ENCODE measurements around the gene LCORL. TPM values are rescaled to one million over a fixed set of nuclear protein-coding genes. Genes with fewer than 3 reads are reported as not detected.
A peak's percentile ranks its signal among the peaks of the same experiment; 100 is the strongest.

LCORL gene
- total RNA-seq, 1 donor from 2014 or later: 10.3 TPM

- FAIRE-seq: no peak
- H3K9me3 ChIP-seq (ENCODE audit: insufficient read depth, low read depth, low read length): no peaks in the 10 kb centered on the region
- H3K27ac ChIP-seq (ENCODE audit: low read depth, low read length): no peak overlapping the region
- H4K20me1 ChIP-seq (ENCODE audit: insufficient read depth, low read length): peaks cover 8% of the 10 kb centered on the region
- Mint-ChIP-seq H3K27me3 (ENCODE audit: low read depth, unreplicated experiment) (peaks cover 14% of the 10 kb centered on the region), H3K4me1 (ENCODE audit: low read depth, unreplicated experiment) (no peaks in the 10 kb centered on the region), H3K9me3 (ENCODE audit: unreplicated experiment) (no peaks in the 10 kb centered on the region), H3K36me3 (ENCODE audit: low read depth, unreplicated experiment) (no peaks in the 10 kb centered on the region), H3K4me3 (ENCODE audit: unreplicated experiment) (peak overlapping the region; percentile 93), H3K27ac (ENCODE audit: unreplicated experiment) (peak overlapping the region; percentile 66)
- no peaks in the 10 kb centered on the region for H3K36me3 ChIP-seq (ENCODE audit: insufficient read depth, low read length)
- peak overlapping the region; percentile 86 for H2AFZ ChIP-seq (ENCODE audit: low read depth, low read length)
- peaks cover 4% of the 10 kb centered on the region for H3K4me1 ChIP-seq (ENCODE audit: insufficient read depth, low read length)
- TF ChIP-seq CTCF (IDR thresholded peaks at IDR 0.05; ENCODE audit: insufficient read depth, low read depth, low read length): no peak
- no peak for TF ChIP-seq EZH2 (IDR thresholded peaks at IDR 0.05; ENCODE audit: insufficient read depth, low read length)
- H3K79me2 ChIP-seq (ENCODE audit: insufficient read depth, low read length): peaks cover 31% of the 10 kb centered on the region
- no peak for DNase-seq (ENCODE audit: low read depth)
- H3K4me3 ChIP-seq (ENCODE audit: insufficient read depth, low read depth, low read length): peak overlapping the region; percentile 86
- peak overlapping the region; percentile 99 for H3K4me2 ChIP-seq (ENCODE audit: low read length)
- peaks cover 6% of the 10 kb centered on the region for H3K27me3 ChIP-seq (ENCODE audit: insufficient read depth, low read length)
- H3K9ac ChIP-seq (ENCODE audit: low read length): peak overlapping the region; percentile 82
Observed at GRCh38 chr4:18022572-18023050, 1.1 kb upstream of the LCORL start.

- Mint-ChIP-seq H3K4me1 (ENCODE audit: low read depth, unreplicated experiment) (no peaks in the 10 kb centered on the region), H3K4me3 (ENCODE audit: unreplicated experiment) (peak overlapping the region; percentile 93), H3K9me3 (ENCODE audit: unreplicated experiment) (no peaks in the 10 kb centered on the region), H3K36me3 (ENCODE audit: low read depth, unreplicated experiment) (no peaks in the 10 kb centered on the region), H3K27me3 (ENCODE audit: low read depth, unreplicated experiment) (peaks cover 13% of the 10 kb centered on the region), H3K27ac (ENCODE audit: unreplicated experiment) (no peak overlapping the region)
- H3K9me3 ChIP-seq (ENCODE audit: insufficient read depth, low read depth, low read length): no peaks in the 10 kb centered on the region
- TF ChIP-seq CTCF (IDR thresholded peaks at IDR 0.05; ENCODE audit: insufficient read depth, low read depth, low read length) (no peak), EZH2 (IDR thresholded peaks at IDR 0.05; ENCODE audit: insufficient read depth, low read length) (no peak)
- H3K4me3 ChIP-seq (ENCODE audit: insufficient read depth, low read depth, low read length): peak overlapping the region; percentile 86
- peak overlapping the region; percentile 82 for H3K9ac ChIP-seq (ENCODE audit: low read length)
- H3K36me3 ChIP-seq (ENCODE audit: insufficient read depth, low read length): no peaks in the 10 kb centered on the region
- peaks cover 43% of the 10 kb centered on the region for H3K79me2 ChIP-seq (ENCODE audit: insufficient read depth, low read length)
- H4K20me1 ChIP-seq (ENCODE audit: insufficient read depth, low read length): peaks cover 16% of the 10 kb centered on the region
- H3K4me2 ChIP-seq (ENCODE audit: low read length): peak overlapping the region; percentile 99
- peak overlapping the region; percentile 73 for H2AFZ ChIP-seq (ENCODE audit: low read depth, low read length)
- H3K27ac ChIP-seq (ENCODE audit: low read depth, low read length): peak overlapping the region; percentile 75
- H3K27me3 ChIP-seq (ENCODE audit: insufficient read depth, low read length): peaks cover 6% of the 10 kb centered on the region
- DNase-seq (ENCODE audit: low read depth) (no peak), FAIRE-seq (no peak)
- H3K4me1 ChIP-seq (ENCODE audit: insufficient read depth, low read length): peaks cover 4% of the 10 kb centered on the region
Observed at GRCh38 chr4:18021470-18021719, 160 bp downstream of the LCORL start.

- no peaks in the 10 kb centered on the region for H3K9me3 ChIP-seq (ENCODE audit: insufficient read depth, low read depth, low read length)
- no peak for TF ChIP-seq CTCF (IDR thresholded peaks at IDR 0.05; ENCODE audit: insufficient read depth, low read depth, low read length)
- no peak for TF ChIP-seq EZH2 (IDR thresholded peaks at IDR 0.05; ENCODE audit: insufficient read depth, low read length)
- no peaks in the 10 kb centered on the region for H3K4me1 Mint-ChIP-seq (ENCODE audit: low read depth, unreplicated experiment)
- H3K9me3 Mint-ChIP-seq (ENCODE audit: unreplicated experiment): no peaks in the 10 kb centered on the region
- peak overlapping the region; percentile 97 for H3K4me3 Mint-ChIP-seq (ENCODE audit: unreplicated experiment)
- peaks cover 11% of the 10 kb centered on the region for H3K27me3 Mint-ChIP-seq (ENCODE audit: low read depth, unreplicated experiment)
- H3K27me3 ChIP-seq (ENCODE audit: insufficient read depth, low read length): peaks cover 6% of the 10 kb centered on the region
- no peaks in the 10 kb centered on the region for H3K36me3 ChIP-seq (ENCODE audit: insufficient read depth, low read length)
- peaks cover 4% of the 10 kb centered on the region for H3K4me1 ChIP-seq (ENCODE audit: insufficient read depth, low read length)
- peak overlapping the region; percentile 99 for H3K4me2 ChIP-seq (ENCODE audit: low read length)
- H3K9ac ChIP-seq (ENCODE audit: low read length): peak overlapping the region; percentile 82
- H3K4me3 ChIP-seq (ENCODE audit: insufficient read depth, low read depth, low read length): peak overlapping the region; percentile 86
- FAIRE-seq (no peak), DNase-seq (ENCODE audit: low read depth) (peak; percentile 80)
- peaks cover 16% of the 10 kb centered on the region for H4K20me1 ChIP-seq (ENCODE audit: insufficient read depth, low read length)
- no peaks in the 10 kb centered on the region for H3K36me3 Mint-ChIP-seq (ENCODE audit: low read depth, unreplicated experiment)
- H3K79me2 ChIP-seq (ENCODE audit: insufficient read depth, low read length): peaks cover 49% of the 10 kb centered on the region
- peak overlapping the region; percentile 75 for H3K27ac ChIP-seq (ENCODE audit: low read depth, low read length)
- H3K27ac Mint-ChIP-seq (ENCODE audit: unreplicated experiment): peak overlapping the region; percentile 42
- peak overlapping the region; percentile 73 for H2AFZ ChIP-seq (ENCODE audit: low read depth, low read length)
Observed at GRCh38 chr4:18020671-18021469, 685 bp downstream of the LCORL start.
